CD14-positive monocyte (primary cell): ENCODE results near the gene OR8K5. TPM values are rescaled to one million over a fixed set of nuclear protein-coding genes. Genes with fewer than 3 reads are reported as not detected.
A peak's percentile ranks its signal among the peaks of the same experiment; 100 is the strongest.

ENCODE experiments used
- DNase-seq, 3 donors: peaks; one replicate each; pipeline ENCODE4 v3.0.0-alpha.2; 2011 to 2022
- H2AFZ ChIP-seq: 2 replicates; pipeline ENCODE4 v1.6.0; 2012; ENCODE audit warnings: mild to moderate bottlenecking, low read depth, low read length, inconsistent platforms; ENCODE audit not compliant: insufficient read depth, poor library complexity, severe bottlenecking
- H3K27ac ChIP-seq, 2 donors: 1 replicate in 1 of 2; 2 replicates in 1 of 2; pipeline ENCODE4 v1.5.1; 2012 to 2013; ENCODE audit warnings: low read length in 2 of 2, control low read depth in 1 of 2, inconsistent platforms in 1 of 2, low read depth in 1 of 2, mild to moderate bottlenecking in 1 of 2
- H3K27me3 ChIP-seq, 2 donors: one replicate each; pipeline versions ENCODE4 v1.6.0 to v1.6.1; 2011 to 2013; ENCODE audit warnings: low read length in 2 of 2; ENCODE audit not compliant: control insufficient read depth in 2 of 2, insufficient read depth in 2 of 2
- H3K36me3 ChIP-seq, 2 donors: replicated peaks in 1 of 2; 1 replicate in 1 of 2; 2 replicates in 1 of 2; pipeline versions ENCODE4 v1.5.1 to v1.6.1; 2012 to 2013; ENCODE audit warnings: low read length in 2 of 2, control low read depth in 1 of 2, inconsistent platforms in 1 of 2, mild to moderate bottlenecking in 1 of 2; ENCODE audit not compliant: insufficient read depth in 2 of 2, control insufficient read depth in 1 of 2
- H3K4me1 ChIP-seq, 2 donors: 1 replicate in 1 of 2; 2 replicates in 1 of 2; pipeline versions ENCODE4 v1.5.1 to v1.6.1; 2012 to 2013; ENCODE audit warnings: low read length in 2 of 2, control low read depth in 1 of 2, inconsistent platforms in 1 of 2, mild to moderate bottlenecking in 1 of 2, moderate library complexity in 1 of 2; ENCODE audit not compliant: insufficient read depth in 2 of 2, control insufficient read depth in 1 of 2
- H3K4me2 ChIP-seq: replicated peaks from 2 replicates; pipeline ENCODE3; 2012; ENCODE audit warnings: low read length, moderate library complexity, mild to moderate bottlenecking; ENCODE audit not compliant: poor library complexity, severe bottlenecking; ENCODE audit errors: extremely low read depth
- H3K4me3 ChIP-seq, 3 experiments: fragments of 200-600 bp in 1 of 3; sonication (generic) in 1 of 3; replicated peaks in 1 of 3; 1 replicate in 2 of 3; 2 replicates in 1 of 3; pipeline ENCODE4 v1.5.1; 2011 to 2013; ENCODE audit warnings: low read length in 3 of 3, mild to moderate bottlenecking in 3 of 3, control low read depth in 2 of 3, low read depth in 2 of 3, inconsistent platforms in 1 of 3, moderate library complexity in 1 of 3
- H3K79me2 ChIP-seq: 2 replicates; pipeline ENCODE4 v1.6.0; 2012; ENCODE audit warnings: mild to moderate bottlenecking, control low read depth, inconsistent platforms, low read length, moderate library complexity; ENCODE audit not compliant: insufficient read depth
- H3K9ac ChIP-seq: 2 replicates; pipeline ENCODE4 v1.6.0; 2017; ENCODE audit warnings: low read length, mild to moderate bottlenecking; ENCODE audit not compliant: insufficient read depth, poor library complexity, severe bottlenecking
- H3K9me3 ChIP-seq, 2 donors: replicated peaks in 1 of 2; 1 replicate in 1 of 2; 2 replicates in 1 of 2; pipeline versions ENCODE4 v1.5.1 to v1.6.1; 2012 to 2013; ENCODE audit warnings: low read length in 2 of 2, control low read depth in 1 of 2; ENCODE audit not compliant: control insufficient read depth in 1 of 2, insufficient read depth in 1 of 2
- H4K20me1 ChIP-seq: 2 replicates; pipeline ENCODE4 v1.6.0; 2012; ENCODE audit warnings: mild to moderate bottlenecking, low read length, control low read depth, moderate library complexity; ENCODE audit not compliant: insufficient read depth
- H3K27ac Mint-ChIP-seq, 7 donors: one replicate each; pipeline ENCODE4 v1.8.0; 2020; ENCODE audit warnings: mild to moderate bottlenecking in 7 of 7, mixed read lengths in 7 of 7, moderate library complexity in 6 of 7, inconsistent platforms in 2 of 7
- H3K27me3 Mint-ChIP-seq, 3 donors: one replicate each; pipeline ENCODE4 v1.8.0; 2021 to 2022; ENCODE audit warnings: low read depth in 3 of 3, mild to moderate bottlenecking in 3 of 3, mixed read lengths in 3 of 3, moderate library complexity in 3 of 3, inconsistent platforms in 1 of 3
- H3K36me3 Mint-ChIP-seq, 2 donors: one replicate each; pipeline ENCODE4 v1.8.0; 2020; ENCODE audit warnings: mixed read lengths in 2 of 2, inconsistent platforms in 1 of 2, mild to moderate bottlenecking in 1 of 2
- H3K4me1 Mint-ChIP-seq: one replicate; pipeline ENCODE4 v1.8.0; 2020; ENCODE audit warnings: mild to moderate bottlenecking, mixed read lengths
- H3K4me3 Mint-ChIP-seq, 2 donors: one replicate each; pipeline ENCODE4 v1.8.0; 2020; ENCODE audit warnings: mild to moderate bottlenecking in 2 of 2, mixed read lengths in 2 of 2, moderate library complexity in 1 of 2
- H3K9me3 Mint-ChIP-seq, 7 donors: one replicate each; pipeline ENCODE4 v1.8.0; 2020 to 2022; ENCODE audit warnings: mixed read lengths in 7 of 7, mild to moderate bottlenecking in 6 of 7, moderate library complexity in 6 of 7, inconsistent platforms in 2 of 7
- WGBS: methylation state at CpG from one replicate; pipeline ENCODE4 v1.1.5; 2013; ENCODE audit warnings: missing lambda C conversion rate; ENCODE audit not compliant: insufficient coverage; 5-methylcytosine and 5-hydroxymethylcytosine counted together
- intact Hi-C, 2 donors: fragments of 100-400 bp; cut with micrococcal nuclease; formaldehyde crosslinking; loops; one replicate each; pipeline versions ENCODE4 v1.15.0 to v1.15.1; 2023
- polyA plus RNA-seq, 3 donors: library from polyadenylated mRNA; depleted of rRNA in 1 of 3; unstranded in 2 of 3; stranded (reverse) in 1 of 3; fragments of 300-500 nt in 2 of 3; fragments of >200 nt in 1 of 3; fragmentation: Illumina TruSeq in 2 of 3; gene quantifications; 1 replicate in 2 of 3; 2 replicates in 1 of 3; pipeline ENCODE4 v1.2.3, GENCODE V29; 2012 to 2021
- TF ChIP-seq, protein P1 (sequence below): fragments of 200-600 bp; IDR thresholded peaks from one replicate; pipeline ENCODE4 v1.8.0; 2022; ENCODE audit warnings: antibody characterized with exemption, mild to moderate bottlenecking

OR8K5 gene
- polyA plus RNA-seq, 3 donors = not detected

DNA sequence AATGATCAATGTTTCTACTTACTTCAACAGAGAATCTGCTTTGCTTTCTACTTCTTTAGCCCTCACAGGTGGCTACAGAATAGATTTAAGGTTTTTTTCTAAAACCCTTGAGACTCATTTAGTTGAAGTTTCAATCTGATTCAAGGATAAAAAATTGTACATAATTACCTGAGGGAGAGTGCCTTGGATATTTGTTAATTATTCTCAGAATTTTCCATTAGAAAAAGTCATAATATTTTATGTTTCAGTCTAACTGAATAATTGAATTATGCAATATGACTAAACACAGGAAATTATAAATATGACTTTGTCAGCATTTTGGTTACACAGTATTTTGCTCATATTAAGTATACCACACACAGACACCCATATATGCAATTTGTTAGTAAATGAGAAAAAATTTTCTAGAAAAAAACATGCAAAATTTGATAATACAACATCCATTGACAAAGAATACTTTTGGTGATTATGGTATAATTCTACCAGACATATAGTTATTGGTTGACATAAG lies 19.9 kb downstream of the OR8K5 start, which contains the start of gene OR8J3:
Gene OR8J3 (minus strand): TSS at position 51 of the 511 bp plus-strand sequence. CDS start 2,483 bp downstream, outside the sequence.
- Histone ChIP-seq H3K4me2 (no peak within 1 kb of the TSS), H3K79me2 (no peaks in the 10 kb centered on the region), H3K27me3 (no peaks in the 10 kb centered on the region), H2AFZ (no peak within 1 kb of the TSS), H3K9ac (no peak within 1 kb of the TSS), H3K27ac (no peak within 1 kb of the TSS), H3K4me1 (no peaks in the 10 kb centered on the region), H3K4me3 (no peak within 1 kb of the TSS), H3K36me3 (no peaks in the 10 kb centered on the region), H4K20me1 (no peaks in the 10 kb centered on the region), H3K9me3 (peaks cover 5 to 7% of the 10 kb centered on the region in 2 donors)
- peaks cover 1 to 13% (median 7%) of the 10 kb centered on the region in 7 donors for H3K9me3 Mint-ChIP-seq
- H3K4me3 Mint-ChIP-seq = no peak within 1 kb of the TSS
- no peaks in the 10 kb centered on the region for H3K27me3 Mint-ChIP-seq
- intact Hi-C loops = no loop called here
- TF ChIP-seq, protein P1, sequence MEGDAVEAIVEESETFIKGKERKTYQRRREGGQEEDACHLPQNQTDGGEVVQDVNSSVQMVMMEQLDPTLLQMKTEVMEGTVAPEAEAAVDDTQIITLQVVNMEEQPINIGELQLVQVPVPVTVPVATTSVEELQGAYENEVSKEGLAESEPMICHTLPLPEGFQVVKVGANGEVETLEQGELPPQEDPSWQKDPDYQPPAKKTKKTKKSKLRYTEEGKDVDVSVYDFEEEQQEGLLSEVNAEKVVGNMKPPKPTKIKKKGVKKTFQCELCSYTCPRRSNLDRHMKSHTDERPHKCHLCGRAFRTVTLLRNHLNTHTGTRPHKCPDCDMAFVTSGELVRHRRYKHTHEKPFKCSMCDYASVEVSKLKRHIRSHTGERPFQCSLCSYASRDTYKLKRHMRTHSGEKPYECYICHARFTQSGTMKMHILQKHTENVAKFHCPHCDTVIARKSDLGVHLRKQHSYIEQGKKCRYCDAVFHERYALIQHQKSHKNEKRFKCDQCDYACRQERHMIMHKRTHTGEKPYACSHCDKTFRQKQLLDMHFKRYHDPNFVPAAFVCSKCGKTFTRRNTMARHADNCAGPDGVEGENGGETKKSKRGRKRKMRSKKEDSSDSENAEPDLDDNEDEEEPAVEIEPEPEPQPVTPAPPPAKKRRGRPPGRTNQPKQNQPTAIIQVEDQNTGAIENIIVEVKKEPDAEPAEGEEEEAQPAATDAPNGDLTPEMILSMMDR = no peak
- no peaks in the 10 kb centered on the region for H3K4me1 Mint-ChIP-seq
- peak within 1 kb of the TSS in 1 of 7 donors; percentile 57 for H3K27ac Mint-ChIP-seq
- DNase-seq = no peak
- no peaks in the 10 kb centered on the region for H3K36me3 Mint-ChIP-seq

DNA sequence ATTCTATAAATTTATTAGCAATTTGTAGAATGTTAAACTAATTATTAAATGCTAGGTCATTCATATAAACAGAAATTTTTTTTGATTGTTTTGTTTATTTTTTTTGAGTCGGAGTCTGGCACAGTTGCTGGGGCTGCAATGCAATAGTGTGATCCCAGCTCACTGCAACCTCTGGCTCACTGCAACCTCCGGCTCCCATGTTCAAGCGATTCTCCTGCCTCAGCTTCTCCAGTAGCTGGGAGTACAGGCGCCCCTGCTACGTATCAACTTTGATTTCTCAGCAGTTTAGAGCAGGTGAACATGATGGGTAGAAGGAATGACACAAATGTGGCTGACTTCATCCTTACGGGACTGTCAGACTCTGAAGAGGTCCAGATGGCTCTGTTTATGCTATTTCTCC lies 38.0 kb downstream of the OR8K5 start, which contains the start of gene OR8H3:
Gene OR8H3 (plus strand): TSS at position 301 of the 400 bp plus-strand sequence. CDS start 0 bp downstream, at position 301.
- intact Hi-C loops = no loop called here
- Mint-ChIP-seq H3K4me1 (no peaks in the 10 kb centered on the region), H3K27me3 (peaks cover 0 to 2% (median 0%) of the 10 kb centered on the region in 3 donors), H3K9me3 (peaks cover 0 to 8% (median 0%) of the 10 kb centered on the region in 7 donors), H3K27ac (no peak within 1 kb of the TSS), H3K4me3 (no peak within 1 kb of the TSS), H3K36me3 (no peaks in the 10 kb centered on the region)
- H3K4me1 ChIP-seq = no peaks in the 10 kb centered on the region
- no peaks in the 10 kb centered on the region for H3K36me3 ChIP-seq
- no peak within 1 kb of the TSS for H3K4me2 ChIP-seq
- TF ChIP-seq, protein P1 = no peak
- no peak for DNase-seq
- peaks cover 0 to 11% of the 10 kb centered on the region in 2 donors for H3K9me3 ChIP-seq
- H3K27ac ChIP-seq = no peak within 1 kb of the TSS
- H2AFZ ChIP-seq = no peak within 1 kb of the TSS
- no peak within 1 kb of the TSS for H3K4me3 ChIP-seq
- no peaks in the 10 kb centered on the region for H3K27me3 ChIP-seq
- no peak within 1 kb of the TSS for H3K9ac ChIP-seq
- 90% methylated on average over 2 of the region's 6 CpGs for WGBS
- no peaks in the 10 kb centered on the region for H3K79me2 ChIP-seq
- H4K20me1 ChIP-seq = no peaks in the 10 kb centered on the region

Other genes with a start within 250 kb of the OR8K5 start
- not detected for gene OR5W2, start 245.7 kb downstream of the OR8K5 start, polyA plus RNA-seq
- not detected for gene OR5I1, start 223.9 kb downstream of the OR8K5 start, polyA plus RNA-seq
- not detected for gene OR10AG1, start 190.4 kb downstream of the OR8K5 start, polyA plus RNA-seq
- not detected for gene OR5F1, start 165.7 kb downstream of the OR8K5 start, polyA plus RNA-seq
- not detected for gene OR5AS1, start 132.7 kb downstream of the OR8K5 start, polyA plus RNA-seq
- gene OR8I2, start 67.0 kb downstream of the OR8K5 start, polyA plus RNA-seq = not detected
- gene OR8H2, start 56.6 kb downstream of the OR8K5 start, polyA plus RNA-seq = not detected
- not detected for gene OR8H3, start 37.9 kb downstream of the OR8K5 start, polyA plus RNA-seq
- not detected for gene OR8J3, start 20.1 kb downstream of the OR8K5 start, polyA plus RNA-seq
- gene OR5J2, start 16.3 kb upstream of the OR8K5 start, polyA plus RNA-seq = not detected
- not detected for gene OR5T2, start 73.9 kb upstream of the OR8K5 start, polyA plus RNA-seq
- gene OR5T3, start 91.9 kb upstream of the OR8K5 start, polyA plus RNA-seq = not detected
- gene OR5T1, start 113.8 kb upstream of the OR8K5 start, polyA plus RNA-seq = not detected
- gene OR8H1, start 131.9 kb upstream of the OR8K5 start, polyA plus RNA-seq = not detected
- gene OR8K3, start 154.8 kb upstream of the OR8K5 start, polyA plus RNA-seq = not detected
- not detected for gene OR8K1, start 185.7 kb upstream of the OR8K5 start, polyA plus RNA-seq
- gene OR8J1, start 194.0 kb upstream of the OR8K5 start, polyA plus RNA-seq = not detected
- not detected for gene OR8U1, start 215.3 kb upstream of the OR8K5 start, polyA plus RNA-seq